ENCODE data around the gene UNK. TPM values are rescaled to one million over a fixed set of nuclear protein-coding genes. Genes with fewer than 3 reads are reported as not detected.

Gene UNK
- total and polyA plus RNA-seq, 9 of the 15 experiments (the other 6 are each of a cell fraction or from before 2014, with no cell fraction given): 12.8 to 38.6 (median 24.8) TPM

DNA sequence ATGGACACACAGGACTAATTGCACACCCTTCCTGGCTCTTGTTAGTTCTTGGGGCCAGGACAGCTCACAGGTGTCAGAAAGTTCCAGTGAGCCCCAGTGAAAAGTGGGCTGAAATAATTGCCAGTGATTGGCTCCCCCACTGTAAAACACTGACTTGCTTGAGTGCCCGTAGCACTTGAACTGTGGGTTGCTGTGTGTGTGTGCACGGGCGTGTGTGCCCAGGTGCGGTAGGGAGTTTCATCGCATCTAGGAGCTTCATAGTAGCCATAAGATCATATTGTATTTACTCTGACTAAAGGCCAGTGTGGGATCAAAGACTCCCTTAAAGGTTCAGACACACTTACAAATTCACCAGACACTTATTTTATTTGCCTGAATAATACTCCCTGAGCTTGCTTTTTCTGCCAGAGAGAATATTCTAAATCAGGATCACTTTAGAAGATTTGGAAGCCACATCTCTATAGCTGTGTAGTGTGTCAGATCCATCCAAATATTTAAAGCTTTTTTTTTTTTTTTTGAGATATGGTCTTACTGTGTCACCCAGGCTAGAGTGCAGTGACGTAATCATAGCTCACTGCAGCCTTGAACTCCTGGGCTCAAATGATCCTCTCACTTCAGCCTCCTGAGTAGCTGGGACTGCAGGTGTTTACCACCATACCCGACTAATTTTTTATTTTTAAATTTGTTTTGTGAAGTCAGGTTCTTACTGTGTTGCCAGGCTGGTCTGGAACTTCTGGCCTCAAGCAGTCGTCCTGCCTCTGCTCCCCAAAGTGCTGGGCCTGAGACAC lies 11.4 kb downstream of the UNK start:
- no peaks in the 10 kb centered on the region for H4K20me1 ChIP-seq (replicated peaks; ENCODE audit: control insufficient read depth, insufficient read depth, low read length)
- no peak overlapping the region for H2AFZ ChIP-seq (ENCODE audit: low read depth, low read length)
- no peak overlapping the region for H3K9ac ChIP-seq (ENCODE audit: insufficient read depth in 1 of 2, low read depth in 2 of 2, low read length in 2 of 2)
- no peak overlapping the region for H3K4me3 ChIP-seq
- no peaks in the 10 kb centered on the region for H3K27me3 ChIP-seq (ENCODE audit: control insufficient read depth in 2 of 2, insufficient read depth in 2 of 2, low read length in 2 of 2)
- 81% methylated on average over 8 of the region's 8 CpGs for WGBS (ENCODE audit: insufficient coverage, low coverage, missing lambda C conversion rate)
- FAIRE-seq (no peak), DNase-seq (ENCODE audit: extremely low read depth in 1 of 4, low spot score in 3 of 4) (no peak), ATAC-seq (no peak)
- CTCF ChIA-PET (ENCODE audit: low intra/inter-chr PET ratio): no interaction called here
- H3K79me2 ChIP-seq (ENCODE audit: control insufficient read depth, insufficient read depth, low read length): peaks cover 11% of the 10 kb centered on the region; the same call in 1 of the 3 replicates
- H3K4me2 ChIP-seq (ENCODE audit: insufficient read depth, low read length): no peak overlapping the region
- no peaks in the 10 kb centered on the region for H3K4me1 ChIP-seq (replicated peaks in 1 of 2; ENCODE audit: control insufficient read depth in 2 of 2, insufficient read depth in 2 of 2, low read length in 2 of 2)
- intact Hi-C loops (cut with micrococcal nuclease) (no loop called here), in situ Hi-C loops (cut with MboI) (no loop called here)
- no peaks in the 10 kb centered on the region for H3K9me1 ChIP-seq (ENCODE audit: control insufficient read depth, insufficient read depth, low read length)
- H3K9me3 ChIP-seq (replicated peaks; ENCODE audit: control insufficient read depth, insufficient read depth, low read depth, low read length): no peaks in the 10 kb centered on the region
- H3K36me3 ChIP-seq (ENCODE audit: control insufficient read depth, insufficient read depth, low read length): peaks cover 60% of the 10 kb centered on the region; the same call in 2 of the 3 replicates
- POLR2A ChIA-PET: interaction anchor here (0.5 to 6.5 kb wide), 7 partner anchors 8 to 30 kb away, joined by 3 to 62 read pairs (median 7); partner anchors contain the start of gene UNK
- no peak overlapping the region for H3K27ac ChIP-seq (ENCODE audit: extremely low read depth, low read depth, low read length)
- TF ChIP-seq PPARD (CRISPR knock-in tag; IDR thresholded peaks at IDR 0.05): no peak
- TF ChIP-seq, protein P1, sequence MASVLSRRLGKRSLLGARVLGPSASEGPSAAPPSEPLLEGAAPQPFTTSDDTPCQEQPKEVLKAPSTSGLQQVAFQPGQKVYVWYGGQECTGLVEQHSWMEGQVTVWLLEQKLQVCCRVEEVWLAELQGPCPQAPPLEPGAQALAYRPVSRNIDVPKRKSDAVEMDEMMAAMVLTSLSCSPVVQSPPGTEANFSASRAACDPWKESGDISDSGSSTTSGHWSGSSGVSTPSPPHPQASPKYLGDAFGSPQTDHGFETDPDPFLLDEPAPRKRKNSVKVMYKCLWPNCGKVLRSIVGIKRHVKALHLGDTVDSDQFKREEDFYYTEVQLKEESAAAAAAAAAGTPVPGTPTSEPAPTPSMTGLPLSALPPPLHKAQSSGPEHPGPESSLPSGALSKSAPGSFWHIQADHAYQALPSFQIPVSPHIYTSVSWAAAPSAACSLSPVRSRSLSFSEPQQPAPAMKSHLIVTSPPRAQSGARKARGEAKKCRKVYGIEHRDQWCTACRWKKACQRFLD (CRISPR knock-in tag; IDR thresholded peaks at IDR 0.05): no peak
- no TSS peak for BruUV-seq (replicated peaks)
